IMR-90 (cell line): ENCODE measurements around the gene KCTD3. TPM values are rescaled to one million over a fixed set of nuclear protein-coding genes. Genes with fewer than 3 reads are reported as not detected.

ENCODE experiments used
- ATAC-seq: fragments of 200-7000 bp; cut with Tn5 transposase; 2 replicates; pipeline ENCODE4 v1.9.1; 2020; ENCODE audit warnings: low read depth, mild to moderate bottlenecking, moderate library complexity
- BruUV-seq: library from RNA; stranded (reverse); fragments of 400-500 nt; replicated peaks from 2 replicates; lab custom pipeline; 2021; lab: Mats Ljungman, UMichigan
- CTCF ChIA-PET: fragments of 300-600 bp; formaldehyde crosslinking; extraction: SDS; loops from one replicate; lab custom pipeline; 2021; ENCODE audit warnings: antibody characterized with exemption; lab: Yijun Ruan, JAX
- POLR2A ChIA-PET: fragments of 300-600 bp; sonication (Branson Sonifier 250); formaldehyde crosslinking; loops from one replicate; lab custom pipeline; 2022; ENCODE audit warnings: antibody characterized with exemption; ENCODE audit not compliant: unreplicated experiment; lab: Charles Lee
- DNase-seq: peaks from one replicate; pipeline ENCODE4 v3.0.0; 2013
- H2AFZ ChIP-seq: replicated peaks from 2 replicates; pipeline ENCODE3; 2013; ENCODE audit warnings: low read length, mild to moderate bottlenecking; ENCODE audit not compliant: poor library complexity
- H2AK5ac ChIP-seq: 2 replicates; pipeline ENCODE4 v1.6.1; 2013; ENCODE audit warnings: low read depth, low read length, inconsistent platforms
- H2AK9ac ChIP-seq: replicated peaks from 2 replicates; pipeline ENCODE3; 2013; ENCODE audit warnings: mild to moderate bottlenecking, low read depth, low read length, moderate library complexity; ENCODE audit not compliant: poor library complexity
- H2BK120ac ChIP-seq: 2 replicates; pipeline ENCODE4 v1.6.1; 2013; ENCODE audit warnings: low read depth, low read length, inconsistent platforms
- H2BK15ac ChIP-seq: 3 replicates; pipeline ENCODE4 v1.6.1; 2013; ENCODE audit warnings: low read depth, low read length, inconsistent platforms
- H2BK20ac ChIP-seq: 2 replicates; pipeline ENCODE4 v1.6.1; 2013; ENCODE audit warnings: low read depth, mild to moderate bottlenecking, inconsistent platforms, low read length, moderate library complexity
- H2BK5ac ChIP-seq: 2 replicates; pipeline ENCODE4 v1.6.1; 2013; ENCODE audit warnings: mild to moderate bottlenecking, low read depth, low read length, inconsistent platforms; ENCODE audit not compliant: poor library complexity, severe bottlenecking
- H3K14ac ChIP-seq: replicated peaks from 2 replicates; pipeline ENCODE4 v1.6.1; 2013; ENCODE audit warnings: low read depth, low read length, inconsistent platforms
- H3K18ac ChIP-seq: 2 replicates; pipeline ENCODE4 v1.6.1; 2013; ENCODE audit warnings: low read depth, low read length, control low read depth
- H3K23ac ChIP-seq: 2 replicates; pipeline ENCODE4 v1.6.1; 2013; ENCODE audit warnings: low read depth, low read length, inconsistent platforms
- H3K27ac ChIP-seq: 2 replicates; pipeline ENCODE4 v1.5.1; 2013; ENCODE audit warnings: mild to moderate bottlenecking, control low read depth, low read length; ENCODE audit not compliant: insufficient read depth
- H3K27me3 ChIP-seq: 2 replicates; pipeline ENCODE4 v1.6.1; 2013; ENCODE audit warnings: low read length; ENCODE audit not compliant: control insufficient read depth, insufficient read depth
- H3K36me3 ChIP-seq: 2 replicates; pipeline ENCODE4 v1.6.1; 2013; ENCODE audit warnings: low read length, mixed read lengths; ENCODE audit not compliant: control insufficient read depth, insufficient read depth
- H3K4ac ChIP-seq: 2 replicates; pipeline ENCODE4 v1.6.1; 2013; ENCODE audit warnings: low read depth, low read length, inconsistent platforms
- H3K4me1 ChIP-seq: 2 replicates; pipeline ENCODE4 v1.6.1; 2013; ENCODE audit warnings: low read length, mixed read lengths; ENCODE audit not compliant: control insufficient read depth, insufficient read depth
- H3K4me2 ChIP-seq: 2 replicates; pipeline ENCODE4 v1.6.1; 2013; ENCODE audit warnings: low read depth, mild to moderate bottlenecking, control low read depth, low read length, moderate library complexity
- H3K4me3 ChIP-seq: 2 replicates; pipeline ENCODE4 v1.5.1; 2013; ENCODE audit warnings: low read depth, mild to moderate bottlenecking, control low read depth, low read length, moderate library complexity; ENCODE audit not compliant: insufficient read depth
- H3K56ac ChIP-seq: 2 replicates; pipeline ENCODE4 v1.6.1; 2013; ENCODE audit warnings: low read length, inconsistent platforms; ENCODE audit not compliant: insufficient read depth; ENCODE audit errors: extremely low read depth
- H3K79me1 ChIP-seq, 2 experiments: 2 replicates each; pipeline ENCODE4 v1.6.1; 2013; ENCODE audit warnings: low read length in 2 of 2, inconsistent platforms in 1 of 2, low read depth in 1 of 2
- H3K9ac ChIP-seq: 2 replicates; pipeline ENCODE4 v1.6.1; 2013; ENCODE audit warnings: low read depth, low read length, control low read depth
- H3K9me1 ChIP-seq: 2 replicates; pipeline ENCODE4 v1.6.1; 2013; ENCODE audit warnings: low read length, inconsistent platforms; ENCODE audit not compliant: insufficient read depth
- H3K9me3 ChIP-seq: 2 replicates; pipeline ENCODE4 v1.6.1; 2013; ENCODE audit warnings: low read length; ENCODE audit not compliant: control insufficient read depth, insufficient read depth
- H4K20me1 ChIP-seq: 2 replicates; pipeline ENCODE4 v1.6.1; 2013; ENCODE audit warnings: low read length, inconsistent platforms; ENCODE audit not compliant: insufficient read depth
- H4K5ac ChIP-seq: 2 replicates; pipeline ENCODE4 v1.6.1; 2013; ENCODE audit warnings: mild to moderate bottlenecking, low read depth, low read length, control low read depth
- H4K8ac ChIP-seq, 2 experiments: 2 replicates each; pipeline ENCODE4 v1.6.1; 2013; ENCODE audit warnings: low read depth in 2 of 2, low read length in 2 of 2, control low read depth in 1 of 2, inconsistent platforms in 1 of 2
- H4K91ac ChIP-seq: 2 replicates; pipeline ENCODE4 v1.6.1; 2013; ENCODE audit warnings: low read depth, low read length, inconsistent platforms; ENCODE audit not compliant: insufficient read depth
- CEBPB ChIP-seq: IDR thresholded peaks from 2 replicates; pipeline ENCODE4 v1.6.1; 2012; ENCODE audit warnings: low read depth, low read length, improper control_type of control experiment
- WGBS, 2 experiments: methylation state at CpG; one replicate each; pipeline versions ENCODE4 v1.1.5 to v1.1.7; 2013; ENCODE audit warnings: missing lambda C conversion rate in 2 of 2; ENCODE audit not compliant: insufficient read length in 1 of 2; ENCODE audit errors: extremely low coverage in 2 of 2; 5-methylcytosine and 5-hydroxymethylcytosine counted together
- dilution Hi-C: fragments of 300-500 bp; cut with HindIII; formaldehyde crosslinking; loops from one replicate; pipeline ENCODE4 v1.14.3; 2018; ENCODE audit warnings: low sequenced_read_pairs; ENCODE audit not compliant: unreplicated experiment
- in situ Hi-C: fragments of 300-500 bp; cut with MboI; formaldehyde crosslinking; loops from 3 replicates; pipeline ENCODE4 v1.14.3; 2019; ENCODE audit warnings: low sequenced_read_pairs, inconsistent platforms, mixed read lengths
- intact Hi-C: fragments of 100-400 bp; cut with micrococcal nuclease; formaldehyde crosslinking; loops from 2 replicates; pipeline ENCODE4 v1.10.0; 2022
- polyA plus RNA-seq, 3 experiments: library from polyadenylated mRNA; depleted of rRNA; stranded (reverse); fragments of >200 nt; gene quantifications; 2 replicates each; pipeline ENCODE4 v1.2.3, GENCODE V29; 2012; ENCODE audit warnings: low replicate concordance in 1 of 3
- total RNA-seq: library from RNA; depleted of rRNA; stranded (reverse); fragments of >200 nt; gene quantifications from 2 replicates; pipeline ENCODE4 v1.2.3, GENCODE V29; 2012
- TF ChIP-seq, protein P1 (sequence below): fragments of 150-350 bp; IDR thresholded peaks from 2 replicates; pipeline ENCODE4 v1.6.1; 2016; ENCODE audit warnings: low read depth, mild to moderate bottlenecking, low read length, moderate library complexity, borderline replicate concordance

KCTD3 gene
- total and polyA plus RNA-seq, 2 of the 4 experiments (the other 2 are of a cell fraction): 43.6 to 49.5 TPM

DNA sequence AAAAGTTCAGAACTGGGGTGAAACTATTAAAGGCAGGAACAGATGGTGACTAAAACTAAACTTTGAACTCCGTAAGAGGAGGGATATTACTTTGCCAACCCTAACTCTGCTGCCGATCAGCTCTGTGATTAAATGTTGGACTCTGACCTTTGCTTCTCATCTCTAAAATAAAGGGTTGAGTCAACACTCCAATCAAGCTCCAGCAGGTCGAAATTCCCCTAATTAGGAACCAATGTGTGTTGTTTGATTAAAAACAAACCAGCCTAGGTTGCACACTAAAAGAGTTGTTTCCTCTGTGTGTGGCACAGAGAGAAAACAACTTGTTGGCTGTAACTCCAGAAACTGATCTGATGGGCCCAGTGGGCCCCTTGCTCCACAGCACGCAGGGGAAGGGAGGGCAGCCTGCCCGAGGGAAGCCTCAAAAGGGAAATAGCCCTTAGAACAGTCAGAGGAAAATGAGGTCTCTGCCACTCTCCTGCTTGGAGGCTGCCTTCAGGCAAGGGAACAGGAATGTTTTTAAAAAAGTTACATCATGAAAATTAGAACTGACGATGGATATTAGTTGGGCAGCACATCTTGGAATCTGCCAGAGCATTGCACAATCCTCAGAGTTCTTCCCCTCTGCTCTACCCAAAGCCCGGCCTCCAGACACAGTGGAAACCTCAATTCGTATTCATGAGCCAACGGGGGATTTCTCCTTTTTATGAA is 69.3 kb downstream of the KCTD3 start:
- Histone ChIP-seq H2BK120ac (peak overlapping the region; percentile 48), H3K4me3 (no peak overlapping the region), H2BK15ac (no peak overlapping the region; the same call in 2 of the 3 replicates), H2AK5ac (no peak overlapping the region), H3K56ac (no peak overlapping the region), H3K9me1 (peaks cover 10% of the 10 kb centered on the region), H3K36me3 (no peaks in the 10 kb centered on the region), H2AK9ac (peak overlapping the region; percentile 9), H4K91ac (no peak overlapping the region), H4K5ac (peak overlapping the region; percentile 12; the same call in 1 of the 2 replicates), H3K23ac (peak overlapping the region; percentile 32; the same call in 1 of the 2 replicates), H2BK5ac (peak overlapping the region; percentile 8), H4K8ac (peak overlapping the region; percentile 12 to 53; a peak in 2 of 4 replicates), H3K79me1 (no peaks in the 10 kb centered on the region), H2BK20ac (peak overlapping the region; percentile 56), H3K27ac (peak overlapping the region; percentile 51; the same call in 1 of the 2 replicates), H3K27me3 (no peaks in the 10 kb centered on the region), H4K20me1 (no peaks in the 10 kb centered on the region), H3K9ac (no peak overlapping the region), H3K4ac (peak overlapping the region; percentile 44), H3K9me3 (no peaks in the 10 kb centered on the region), H3K18ac (peak overlapping the region; percentile 52), H3K4me2 (peak overlapping the region; percentile 39), H3K4me1 (peaks cover 8% of the 10 kb centered on the region), H3K14ac (peak overlapping the region; percentile 7), H2AFZ (peak overlapping the region; percentile 69)
- in situ Hi-C loops: no loop called here
- ChIA-PET POLR2A (no interaction called here), CTCF (no interaction called here)
- 100% methylated on average over 1 of the region's 9 CpGs; no CpG with 5 or more reads in 1 of the 2 experiments for WGBS, 2 experiments
- DNase-seq: peak; percentile 65
- intact Hi-C loops: no loop called here
- dilution Hi-C loops: no loop called here
- ATAC-seq: peak; percentile 71
- TF ChIP-seq, protein P1, sequence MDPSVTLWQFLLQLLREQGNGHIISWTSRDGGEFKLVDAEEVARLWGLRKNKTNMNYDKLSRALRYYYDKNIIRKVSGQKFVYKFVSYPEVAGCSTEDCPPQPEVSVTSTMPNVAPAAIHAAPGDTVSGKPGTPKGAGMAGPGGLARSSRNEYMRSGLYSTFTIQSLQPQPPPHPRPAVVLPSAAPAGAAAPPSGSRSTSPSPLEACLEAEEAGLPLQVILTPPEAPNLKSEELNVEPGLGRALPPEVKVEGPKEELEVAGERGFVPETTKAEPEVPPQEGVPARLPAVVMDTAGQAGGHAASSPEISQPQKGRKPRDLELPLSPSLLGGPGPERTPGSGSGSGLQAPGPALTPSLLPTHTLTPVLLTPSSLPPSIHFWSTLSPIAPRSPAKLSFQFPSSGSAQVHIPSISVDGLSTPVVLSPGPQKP: no peak
- peak; percentile 92 for TF ChIP-seq CEBPB
- no TSS peak for BruUV-seq
